Kidney epithelial cell (primary cell): ENCODE data around the gene LRRC1. TPM values are rescaled to one million over a fixed set of nuclear protein-coding genes. Genes with fewer than 3 reads are reported as not detected.

Experiments used
- DNase-seq: peaks from one replicate; pipeline ENCODE4 v3.0.0-alpha.2; 2010; ENCODE audit warnings: low read depth
- H3K27me3 ChIP-seq: 2 replicates; pipeline ENCODE4 v1.6.0; 2011; ENCODE audit warnings: low read length; ENCODE audit not compliant: control insufficient read depth, insufficient read depth
- H3K36me3 ChIP-seq: 2 replicates; pipeline ENCODE4 v1.5.1; 2011; ENCODE audit warnings: low read length; ENCODE audit not compliant: control insufficient read depth, insufficient read depth
- H3K4me3 ChIP-seq: 2 replicates; pipeline ENCODE4 v1.5.1; 2011; ENCODE audit warnings: low read depth, mild to moderate bottlenecking, control low read depth, low read length
- total RNA-seq: library from RNA; depleted of rRNA; stranded (reverse); fragments of >200 nt; gene quantifications from 2 replicates; pipeline ENCODE4 v1.2.3, GENCODE V29; 2015
- TF ChIP-seq, protein P1 (sequence below): IDR thresholded peaks from 2 replicates; pipeline ENCODE4 v1.5.1; 2011; ENCODE audit warnings: mild to moderate bottlenecking, moderate library complexity, low read length, control low read depth, inconsistent platforms; ENCODE audit not compliant: insufficient read depth, poor library complexity, severe bottlenecking

LRRC1 gene
- total RNA-seq, 1 donor from 2014 or later: 8.0 TPM

DNA sequence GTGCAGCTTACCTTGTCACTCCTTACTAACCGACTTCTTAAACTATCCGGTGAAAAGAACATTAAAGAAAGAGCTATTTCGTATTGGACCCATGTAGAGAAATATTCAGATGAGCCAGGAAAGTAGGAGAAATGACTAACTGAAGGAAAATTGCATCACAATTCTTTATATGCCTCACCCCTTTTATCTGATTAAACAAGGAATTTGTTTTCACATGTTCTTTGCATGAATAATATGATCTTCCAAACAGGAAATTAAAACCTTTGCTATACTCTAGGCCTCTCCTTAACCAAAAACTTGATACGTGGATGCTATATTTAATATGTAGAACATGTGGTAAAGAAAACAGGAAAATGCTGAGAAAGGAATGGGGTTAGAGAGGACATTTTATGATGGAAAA, 41.9 kb upstream of the LRRC1 start:
- H3K36me3 ChIP-seq: no peaks in the 10 kb centered on the region
- TF ChIP-seq, protein P1, sequence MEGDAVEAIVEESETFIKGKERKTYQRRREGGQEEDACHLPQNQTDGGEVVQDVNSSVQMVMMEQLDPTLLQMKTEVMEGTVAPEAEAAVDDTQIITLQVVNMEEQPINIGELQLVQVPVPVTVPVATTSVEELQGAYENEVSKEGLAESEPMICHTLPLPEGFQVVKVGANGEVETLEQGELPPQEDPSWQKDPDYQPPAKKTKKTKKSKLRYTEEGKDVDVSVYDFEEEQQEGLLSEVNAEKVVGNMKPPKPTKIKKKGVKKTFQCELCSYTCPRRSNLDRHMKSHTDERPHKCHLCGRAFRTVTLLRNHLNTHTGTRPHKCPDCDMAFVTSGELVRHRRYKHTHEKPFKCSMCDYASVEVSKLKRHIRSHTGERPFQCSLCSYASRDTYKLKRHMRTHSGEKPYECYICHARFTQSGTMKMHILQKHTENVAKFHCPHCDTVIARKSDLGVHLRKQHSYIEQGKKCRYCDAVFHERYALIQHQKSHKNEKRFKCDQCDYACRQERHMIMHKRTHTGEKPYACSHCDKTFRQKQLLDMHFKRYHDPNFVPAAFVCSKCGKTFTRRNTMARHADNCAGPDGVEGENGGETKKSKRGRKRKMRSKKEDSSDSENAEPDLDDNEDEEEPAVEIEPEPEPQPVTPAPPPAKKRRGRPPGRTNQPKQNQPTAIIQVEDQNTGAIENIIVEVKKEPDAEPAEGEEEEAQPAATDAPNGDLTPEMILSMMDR: no peak
- DNase-seq: no peak
- no peaks in the 10 kb centered on the region for H3K27me3 ChIP-seq
- no peak overlapping the region for H3K4me3 ChIP-seq

DNA sequence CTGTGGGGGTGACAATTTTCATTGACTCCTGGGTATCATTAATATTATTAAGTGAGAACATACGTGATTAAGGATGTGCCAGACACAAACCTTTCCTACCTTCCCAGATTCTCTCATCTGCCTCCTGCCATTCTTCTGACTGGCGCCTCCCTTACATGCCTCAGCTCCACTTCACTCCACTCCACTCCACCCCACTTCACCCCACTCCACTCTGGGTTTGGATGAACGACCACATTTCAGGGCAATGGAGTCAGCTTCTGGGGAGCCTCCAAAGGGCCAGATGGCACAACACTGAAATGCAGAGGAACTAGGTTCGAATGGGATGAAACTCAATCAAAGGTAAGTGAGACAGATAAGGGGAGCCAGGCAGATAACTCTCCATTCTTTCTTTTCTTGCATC, 40.5 kb upstream of the LRRC1 start:
- no peak for DNase-seq
- Histone ChIP-seq H3K36me3 (no peaks in the 10 kb centered on the region), H3K27me3 (no peaks in the 10 kb centered on the region), H3K4me3 (no peak overlapping the region)
- TF ChIP-seq, protein P1: no peak

DNA sequence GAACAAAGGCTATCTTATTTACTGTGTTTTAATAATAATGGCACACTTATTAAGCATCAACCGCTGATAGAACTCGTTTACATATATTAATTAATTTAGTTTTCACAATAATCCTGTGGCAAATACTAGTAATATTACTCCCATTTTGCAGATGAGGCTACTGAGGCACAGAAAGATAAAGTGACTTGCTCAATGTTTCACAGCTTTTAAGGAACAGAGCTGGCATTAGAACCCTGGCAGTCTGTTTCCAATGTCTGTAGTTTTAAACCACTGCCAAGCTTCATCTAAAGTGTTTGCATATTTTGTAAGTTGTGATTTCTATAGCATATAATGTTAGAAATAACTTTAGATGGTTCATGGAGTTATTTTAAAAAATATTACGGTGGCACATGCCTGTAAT, 38.4 kb upstream of the LRRC1 start:
- Histone ChIP-seq H3K36me3 (no peaks in the 10 kb centered on the region), H3K27me3 (no peaks in the 10 kb centered on the region), H3K4me3 (no peak overlapping the region)
- no peak for DNase-seq
- TF ChIP-seq, protein P1: no peak

DNA sequence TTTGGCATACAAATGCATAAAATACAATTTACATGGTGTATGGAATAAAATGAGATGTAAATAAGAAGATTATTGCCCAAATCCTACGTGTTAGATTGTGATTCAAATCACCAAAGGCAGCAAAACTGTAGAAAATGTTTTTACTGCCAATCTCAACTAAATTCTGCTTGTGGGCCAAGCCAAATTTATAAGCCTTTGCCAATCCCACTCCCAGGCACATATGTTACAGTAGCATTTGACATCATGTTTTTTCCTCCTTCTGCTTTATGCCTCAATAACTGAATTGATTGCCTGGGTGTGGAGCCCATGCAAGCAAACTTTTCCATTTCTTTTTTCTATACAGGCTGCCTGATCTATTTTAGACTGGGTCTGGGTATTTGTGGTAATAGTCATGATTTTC, 36.3 kb upstream of the LRRC1 start:
- H3K4me3 ChIP-seq: no peak overlapping the region
- H3K27me3 ChIP-seq: no peaks in the 10 kb centered on the region
- TF ChIP-seq, protein P1: no peak
- DNase-seq: no peak
- no peaks in the 10 kb centered on the region for H3K36me3 ChIP-seq

DNA sequence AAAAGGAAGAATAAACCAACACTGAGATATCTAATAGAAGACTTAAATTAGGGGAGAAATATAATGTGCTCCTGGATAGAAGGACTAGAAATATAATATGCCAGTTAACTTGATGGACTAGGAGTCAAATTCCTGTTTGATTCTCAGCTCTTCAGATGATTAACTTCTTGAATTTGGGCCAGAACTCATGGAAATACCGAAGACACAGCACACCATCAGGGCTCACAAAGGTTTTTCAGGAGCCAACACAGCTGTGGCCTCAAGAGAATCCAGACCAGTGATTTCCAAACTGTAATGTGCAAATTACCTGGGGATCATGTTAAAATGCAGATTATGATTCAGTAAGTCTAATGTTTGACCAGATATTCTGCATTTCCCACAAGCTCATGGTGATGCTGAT, 33.8 kb upstream of the LRRC1 start:
- Histone ChIP-seq H3K36me3 (no peaks in the 10 kb centered on the region), H3K27me3 (no peaks in the 10 kb centered on the region), H3K4me3 (no peak overlapping the region)
- TF ChIP-seq, protein P1: no peak
- no peak for DNase-seq

DNA sequence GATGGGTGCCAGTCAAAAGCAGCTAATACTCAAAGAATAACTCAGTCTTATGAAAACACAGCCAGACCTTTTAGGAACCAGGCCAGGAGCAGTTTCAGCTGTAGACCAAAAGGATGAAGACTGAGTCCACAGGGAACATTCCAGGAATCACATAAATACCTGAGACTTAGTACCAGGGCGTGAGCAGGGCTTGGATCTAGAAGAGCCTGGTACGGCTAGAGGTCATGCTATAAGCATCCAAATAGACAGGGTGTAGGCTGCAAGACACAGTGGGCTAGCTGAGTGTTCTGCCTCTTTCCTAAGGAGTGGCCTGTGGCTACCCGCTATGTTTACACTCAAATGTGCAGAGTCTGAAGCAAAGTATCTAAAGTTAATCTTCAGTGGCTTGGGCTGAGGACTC, 29.5 kb upstream of the LRRC1 start:
- H3K27me3 ChIP-seq: no peaks in the 10 kb centered on the region
- H3K36me3 ChIP-seq: no peaks in the 10 kb centered on the region
- TF ChIP-seq, protein P1: no peak
- H3K4me3 ChIP-seq: no peak overlapping the region
- DNase-seq: no peak
